Measurements from ENCODE around the gene RRP9. TPM values are rescaled to one million over a fixed set of nuclear protein-coding genes. Genes with fewer than 3 reads are reported as not detected.

RRP9 gene
- total and polyA plus RNA-seq, 2 donors (not counting 1 experiment from before 2014, with no cell fraction given), result 10.6 to 19.7 TPM

DNA sequence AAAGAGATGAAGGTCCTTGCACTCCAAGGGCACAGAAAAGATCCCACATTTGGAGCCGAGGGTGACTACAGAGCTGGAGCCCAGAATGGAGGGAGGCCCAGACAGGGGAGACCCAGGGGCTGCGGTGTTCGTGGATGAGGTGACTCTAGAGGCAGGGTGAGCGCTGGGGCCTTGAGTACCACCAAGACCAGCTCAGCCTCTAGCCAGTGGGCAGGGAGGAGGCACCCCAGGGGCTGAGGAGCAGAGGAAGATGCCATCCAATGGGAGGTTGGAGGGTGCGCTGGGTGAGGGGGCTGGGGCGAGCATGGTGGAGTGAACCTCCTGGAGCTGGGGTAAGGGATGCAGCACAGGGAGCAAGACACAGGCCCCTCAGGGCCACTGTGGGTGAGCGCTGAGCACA, 13.3 kb downstream of the RRP9 start:
- Histone ChIP-seq H3K9me3 (ENCODE audit: control insufficient read depth, insufficient read depth, low read depth, low read length) (no peaks in the 10 kb centered on the region), H3K27me3 (ENCODE audit: control insufficient read depth, insufficient read depth, low read length) (no peaks in the 10 kb centered on the region), H4K20me1 (ENCODE audit: control insufficient read depth, extremely low read depth, insufficient read depth, low read length) (no peaks in the 10 kb centered on the region), H3K9ac (ENCODE audit: insufficient read depth, low read length) (no peak overlapping the region), H3K27ac (ENCODE audit: insufficient read depth, low read length) (no peak overlapping the region), H3K4me1 (ENCODE audit: control insufficient read depth, extremely low read depth, insufficient read depth, low read length) (no peaks in the 10 kb centered on the region), H3K36me3 (ENCODE audit: control insufficient read depth, insufficient read depth, low read length) (peaks cover 3% of the 10 kb centered on the region), H3K4me3 (replicated peaks in 1 of 4; ENCODE audit: control extremely low read depth in 1 of 4, insufficient read depth in 1 of 4, low read depth in 3 of 4, low read length in 4 of 4) (no peak overlapping the region), H3K4me2 (ENCODE audit: extremely low read depth, insufficient read depth, low read length) (no peak overlapping the region), H3K79me2 (ENCODE audit: control insufficient read depth, insufficient read depth, low read length) (no peaks in the 10 kb centered on the region), H2AFZ (ENCODE audit: low read length) (no peak overlapping the region)
- no peak for DNase-seq (ENCODE audit: low read depth in 2 of 2)
- no peak for TF ChIP-seq EZH2 (IDR thresholded peaks at IDR 0.05; ENCODE audit: low read length, missing control alignments)
- TF ChIP-seq, protein P1, sequence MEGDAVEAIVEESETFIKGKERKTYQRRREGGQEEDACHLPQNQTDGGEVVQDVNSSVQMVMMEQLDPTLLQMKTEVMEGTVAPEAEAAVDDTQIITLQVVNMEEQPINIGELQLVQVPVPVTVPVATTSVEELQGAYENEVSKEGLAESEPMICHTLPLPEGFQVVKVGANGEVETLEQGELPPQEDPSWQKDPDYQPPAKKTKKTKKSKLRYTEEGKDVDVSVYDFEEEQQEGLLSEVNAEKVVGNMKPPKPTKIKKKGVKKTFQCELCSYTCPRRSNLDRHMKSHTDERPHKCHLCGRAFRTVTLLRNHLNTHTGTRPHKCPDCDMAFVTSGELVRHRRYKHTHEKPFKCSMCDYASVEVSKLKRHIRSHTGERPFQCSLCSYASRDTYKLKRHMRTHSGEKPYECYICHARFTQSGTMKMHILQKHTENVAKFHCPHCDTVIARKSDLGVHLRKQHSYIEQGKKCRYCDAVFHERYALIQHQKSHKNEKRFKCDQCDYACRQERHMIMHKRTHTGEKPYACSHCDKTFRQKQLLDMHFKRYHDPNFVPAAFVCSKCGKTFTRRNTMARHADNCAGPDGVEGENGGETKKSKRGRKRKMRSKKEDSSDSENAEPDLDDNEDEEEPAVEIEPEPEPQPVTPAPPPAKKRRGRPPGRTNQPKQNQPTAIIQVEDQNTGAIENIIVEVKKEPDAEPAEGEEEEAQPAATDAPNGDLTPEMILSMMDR (conservative IDR thresholded peaks at IDR 0.05 in 1 of 2, IDR thresholded peaks at IDR 0.05 in 1 of 2; ENCODE audit: low read depth in 1 of 2, low read length in 2 of 2), result no peak

GRCh38 chr3:51927061-51927977, 14.4 kb downstream of the RRP9 start:
- Histone ChIP-seq H3K27me3 (ENCODE audit: control insufficient read depth, insufficient read depth, low read length) (no peaks in the 10 kb centered on the region), H4K20me1 (ENCODE audit: control insufficient read depth, extremely low read depth, insufficient read depth, low read length) (no peaks in the 10 kb centered on the region), H3K27ac (ENCODE audit: insufficient read depth, low read length) (no peak overlapping the region), H3K9me3 (ENCODE audit: control insufficient read depth, insufficient read depth, low read depth, low read length) (no peaks in the 10 kb centered on the region), H2AFZ (ENCODE audit: low read length) (no peak overlapping the region), H3K4me3 (replicated peaks in 1 of 4; ENCODE audit: control extremely low read depth in 1 of 4, insufficient read depth in 1 of 4, low read depth in 3 of 4, low read length in 4 of 4) (no peak overlapping the region), H3K4me2 (ENCODE audit: extremely low read depth, insufficient read depth, low read length) (no peak overlapping the region), H3K79me2 (ENCODE audit: control insufficient read depth, insufficient read depth, low read length) (no peaks in the 10 kb centered on the region), H3K9ac (ENCODE audit: insufficient read depth, low read length) (no peak overlapping the region), H3K4me1 (ENCODE audit: control insufficient read depth, extremely low read depth, insufficient read depth, low read length) (no peaks in the 10 kb centered on the region), H3K36me3 (ENCODE audit: control insufficient read depth, insufficient read depth, low read length) (no peaks in the 10 kb centered on the region)
- TF ChIP-seq, protein P1 (conservative IDR thresholded peaks at IDR 0.05 in 1 of 2, IDR thresholded peaks at IDR 0.05 in 1 of 2; ENCODE audit: low read depth in 1 of 2, low read length in 2 of 2), result no peak
- TF ChIP-seq EZH2 (IDR thresholded peaks at IDR 0.05; ENCODE audit: low read length, missing control alignments), result no peak
- no peak for DNase-seq (ENCODE audit: low read depth in 2 of 2)

DNA sequence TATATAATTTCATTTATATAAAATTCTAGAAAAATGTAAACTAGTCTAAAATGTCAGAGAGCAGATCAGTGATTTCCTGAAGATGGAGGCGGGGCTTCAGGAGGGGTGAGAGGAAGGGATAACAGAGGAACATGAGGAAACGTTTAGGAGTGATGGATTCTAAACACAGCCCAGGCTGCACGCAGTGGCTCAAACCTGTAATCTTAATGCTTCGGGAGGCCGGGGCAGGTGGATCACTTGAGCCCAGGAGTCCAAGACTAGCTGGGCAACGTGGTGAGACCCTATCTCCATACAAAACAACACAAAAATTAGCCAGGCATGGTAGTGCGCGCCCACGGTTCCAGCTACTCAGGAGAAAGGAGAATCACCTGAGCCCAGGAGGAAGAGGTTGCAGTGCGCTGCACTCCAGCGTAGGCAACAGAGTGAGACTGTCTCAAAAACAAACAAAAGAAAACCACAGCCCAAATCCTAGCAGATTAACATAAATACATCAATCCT, 20.6 kb downstream of the RRP9 start:
- Histone ChIP-seq H3K36me3 (ENCODE audit: control insufficient read depth, insufficient read depth, low read length) (no peaks in the 10 kb centered on the region), H3K4me3 (replicated peaks in 1 of 4; ENCODE audit: control extremely low read depth in 1 of 4, insufficient read depth in 1 of 4, low read depth in 3 of 4, low read length in 4 of 4) (no peak overlapping the region)

More for the DNA sequence above, 20.6 kb downstream of the RRP9 start:
- Histone ChIP-seq H3K4me1 (ENCODE audit: control insufficient read depth, extremely low read depth, insufficient read depth, low read length) (no peaks in the 10 kb centered on the region), H3K27me3 (ENCODE audit: control insufficient read depth, insufficient read depth, low read length) (no peaks in the 10 kb centered on the region), H4K20me1 (ENCODE audit: control insufficient read depth, extremely low read depth, insufficient read depth, low read length) (no peaks in the 10 kb centered on the region), H3K9me3 (ENCODE audit: control insufficient read depth, insufficient read depth, low read depth, low read length) (no peaks in the 10 kb centered on the region), H3K9ac (ENCODE audit: insufficient read depth, low read length) (no peak overlapping the region), H3K79me2 (ENCODE audit: control insufficient read depth, insufficient read depth, low read length) (no peaks in the 10 kb centered on the region), H3K27ac (ENCODE audit: insufficient read depth, low read length) (no peak overlapping the region), H2AFZ (ENCODE audit: low read length) (no peak overlapping the region), H3K4me2 (ENCODE audit: extremely low read depth, insufficient read depth, low read length) (no peak overlapping the region)
- DNase-seq (ENCODE audit: low read depth in 2 of 2), result no peak
- TF ChIP-seq EZH2 (IDR thresholded peaks at IDR 0.05; ENCODE audit: low read length, missing control alignments), result no peak
- TF ChIP-seq, protein P1 (conservative IDR thresholded peaks at IDR 0.05 in 1 of 2, IDR thresholded peaks at IDR 0.05 in 1 of 2; ENCODE audit: low read depth in 1 of 2, low read length in 2 of 2), result no peak

Measured in fibroblast of lung (primary cell).